Loucy (cell line): ENCODE data around the gene ASTL.
A peak's percentile ranks its signal among the peaks of the same experiment; 100 is the strongest.

Source experiments
- EZH2phosphoT487 ChIP-seq: fragments of 200-600 bp; IDR thresholded peaks from 2 replicates; pipeline ENCODE4 v1.6.1; 2018; ENCODE audit warnings: antibody characterized with exemption, mild to moderate bottlenecking, moderate library complexity, borderline replicate concordance
- TF ChIP-seq, protein P1 (sequence below): fragments of 200-600 bp; sonication (generic); conservative IDR thresholded peaks from 2 replicates; pipeline ENCODE4 v1.5.1; 2014; ENCODE audit warnings: mild to moderate bottlenecking, antibody characterized with exemption, low read length

DNA sequence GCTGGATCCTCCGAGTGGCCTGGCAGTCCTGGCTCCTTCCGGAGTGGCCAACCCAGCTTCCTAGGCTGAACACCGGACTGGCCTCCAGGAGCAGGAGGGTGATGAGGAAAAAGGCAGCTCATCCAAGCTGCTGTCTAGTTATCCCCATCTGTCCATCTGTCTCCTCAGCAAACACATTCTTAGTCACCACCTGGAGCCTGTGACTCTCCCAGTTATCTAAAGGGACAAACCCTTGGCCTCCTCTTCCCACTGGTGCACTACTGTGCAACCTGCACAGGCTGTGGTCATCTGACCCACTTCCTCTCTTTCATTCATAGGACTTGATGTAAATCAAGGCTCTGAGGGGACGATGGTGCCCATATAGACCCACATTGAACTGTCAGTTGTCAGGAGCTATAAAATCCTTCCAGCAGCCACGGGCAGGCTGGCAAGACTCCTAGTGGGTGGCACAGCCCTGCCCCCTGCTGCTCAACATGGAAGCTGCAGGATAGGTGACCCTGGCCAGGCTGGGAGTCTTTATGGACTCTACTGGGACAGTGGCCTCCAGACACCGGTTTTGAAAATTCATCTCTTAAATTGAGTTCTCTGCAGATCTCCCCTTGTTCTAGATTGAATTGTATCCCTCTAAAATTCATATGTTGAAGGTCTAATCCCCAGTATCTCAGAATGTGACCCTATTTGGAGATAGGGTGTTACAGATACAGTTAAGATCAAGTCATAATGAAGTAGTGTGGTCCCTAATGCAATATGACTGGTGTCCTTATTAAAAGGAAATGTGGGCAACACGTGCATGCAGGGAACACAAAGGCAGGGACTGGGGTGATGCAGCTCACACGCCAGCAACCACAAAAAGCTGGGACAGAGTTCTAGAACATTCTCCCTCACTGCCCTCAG lies 36.2 kb upstream of the ASTL start:
- TF ChIP-seq, protein P1, sequence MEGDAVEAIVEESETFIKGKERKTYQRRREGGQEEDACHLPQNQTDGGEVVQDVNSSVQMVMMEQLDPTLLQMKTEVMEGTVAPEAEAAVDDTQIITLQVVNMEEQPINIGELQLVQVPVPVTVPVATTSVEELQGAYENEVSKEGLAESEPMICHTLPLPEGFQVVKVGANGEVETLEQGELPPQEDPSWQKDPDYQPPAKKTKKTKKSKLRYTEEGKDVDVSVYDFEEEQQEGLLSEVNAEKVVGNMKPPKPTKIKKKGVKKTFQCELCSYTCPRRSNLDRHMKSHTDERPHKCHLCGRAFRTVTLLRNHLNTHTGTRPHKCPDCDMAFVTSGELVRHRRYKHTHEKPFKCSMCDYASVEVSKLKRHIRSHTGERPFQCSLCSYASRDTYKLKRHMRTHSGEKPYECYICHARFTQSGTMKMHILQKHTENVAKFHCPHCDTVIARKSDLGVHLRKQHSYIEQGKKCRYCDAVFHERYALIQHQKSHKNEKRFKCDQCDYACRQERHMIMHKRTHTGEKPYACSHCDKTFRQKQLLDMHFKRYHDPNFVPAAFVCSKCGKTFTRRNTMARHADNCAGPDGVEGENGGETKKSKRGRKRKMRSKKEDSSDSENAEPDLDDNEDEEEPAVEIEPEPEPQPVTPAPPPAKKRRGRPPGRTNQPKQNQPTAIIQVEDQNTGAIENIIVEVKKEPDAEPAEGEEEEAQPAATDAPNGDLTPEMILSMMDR: peak; percentile 96
- no peak for TF ChIP-seq EZH2phosphoT487
